Ovary (tissue), 3 donors: Measurements from ENCODE around the gene NEDD4.

Experiments used
- CTCF ChIP-seq, 3 donors: fragments of 450-650 bp in 2 of 3; fragments of 200-600 bp in 1 of 3; IDR thresholded peaks; one replicate each; pipeline versions ENCODE4 v1.5.1 to v1.8.0; 2016 to 2022; ENCODE audit warnings: antibody characterized with exemption in 3 of 3, mild to moderate bottlenecking in 1 of 3
- EP300 ChIP-seq: sonication (generic); formaldehyde crosslinking; IDR thresholded peaks from one replicate; pipeline ENCODE4 v1.6.1; 2017; ENCODE audit warnings: antibody characterized with exemption
- donor health status: DM: no; HTN: no; CAD: no.

- no peak for TF ChIP-seq CTCF (IDR thresholded peaks at IDR 0.05)
- no peak for TF ChIP-seq EP300
Measured at GRCh38 chr15:56028430-56028829, 35.0 kb upstream of the NEDD4 start.
